CD4-positive, alpha-beta T cell treated with Interleukin-10 for 1 hour (primary cell): ENCODE results near the gene CCDC116.
A peak's percentile ranks its signal among the peaks of the same experiment; 100 is the strongest.
"Not testable (repeated sequence)": the region's sequence is repeated elsewhere in the genome, so short reads cannot be mapped to it uniquely, and the experiment has no call there.

Experiments used
- DNase-seq: peaks from one replicate; pipeline ENCODE4 v3.0.0-alpha.2; 2020

The CCDC116 gene

GRCh38 chr22:21611210-21611977, 21.2 kb upstream of the CCDC116 start:
- no peak for DNase-seq

GRCh38 chr22:21612858-21613257, 19.7 kb upstream of the CCDC116 start:
- DNase-seq: no peak

- no peak for DNase-seq
Measured at GRCh38 chr22:21613553-21614233, 18.9 kb upstream of the CCDC116 start.

GRCh38 chr22:21615731-21616130, 16.8 kb upstream of the CCDC116 start:
- no peak for DNase-seq

GRCh38 chr22:21617337-21617736, 15.2 kb upstream of the CCDC116 start:
- not testable (repeated sequence) for DNase-seq

GRCh38 chr22:21621025-21621424, 11.5 kb upstream of the CCDC116 start:
- no peak for DNase-seq

GRCh38 chr22:21622011-21622918, 10.3 kb upstream of the CCDC116 start:
- DNase-seq: no peak

GRCh38 chr22:21622919-21623647, 9.5 kb upstream of the CCDC116 start:
- DNase-seq: no peak

GRCh38 chr22:21623648-21623970, 9.0 kb upstream of the CCDC116 start:
- no peak for DNase-seq

GRCh38 chr22:21624120-21624879, 8.3 kb upstream of the CCDC116 start:
- DNase-seq: peak; percentile 48

- DNase-seq: no peak
Measured at GRCh38 chr22:21624880-21625791, 7.4 kb upstream of the CCDC116 start.

- no peak for DNase-seq
Measured at GRCh38 chr22:21626073-21626734, 6.4 kb upstream of the CCDC116 start.

GRCh38 chr22:21626735-21627469, 5.7 kb upstream of the CCDC116 start:
- no peak for DNase-seq

- no peak for DNase-seq
Measured at GRCh38 chr22:21628386-21629254, 3.9 kb upstream of the CCDC116 start.

GRCh38 chr22:21629255-21630149, 3.1 kb upstream of the CCDC116 start, which contains the start of gene YDJC:
TSS of gene YDJC (minus strand) at chr22:21630022. CDS start at chr22:21630014, 8 bp downstream.
- peak; percentile 95 for DNase-seq

- DNase-seq: no peak
Measured at GRCh38 chr22:21631025-21631424, 1.5 kb upstream of the CCDC116 start.

GRCh38 chr22:21632931-21633330, 371 bp downstream of the CCDC116 start:
- DNase-seq: no peak
